ENCODE data around the gene SDHA.
"Not testable (repeated sequence)": the region's sequence is repeated elsewhere in the genome, so short reads cannot be mapped to it uniquely, and the experiment has no call there.

Gene SDHA

DNA sequence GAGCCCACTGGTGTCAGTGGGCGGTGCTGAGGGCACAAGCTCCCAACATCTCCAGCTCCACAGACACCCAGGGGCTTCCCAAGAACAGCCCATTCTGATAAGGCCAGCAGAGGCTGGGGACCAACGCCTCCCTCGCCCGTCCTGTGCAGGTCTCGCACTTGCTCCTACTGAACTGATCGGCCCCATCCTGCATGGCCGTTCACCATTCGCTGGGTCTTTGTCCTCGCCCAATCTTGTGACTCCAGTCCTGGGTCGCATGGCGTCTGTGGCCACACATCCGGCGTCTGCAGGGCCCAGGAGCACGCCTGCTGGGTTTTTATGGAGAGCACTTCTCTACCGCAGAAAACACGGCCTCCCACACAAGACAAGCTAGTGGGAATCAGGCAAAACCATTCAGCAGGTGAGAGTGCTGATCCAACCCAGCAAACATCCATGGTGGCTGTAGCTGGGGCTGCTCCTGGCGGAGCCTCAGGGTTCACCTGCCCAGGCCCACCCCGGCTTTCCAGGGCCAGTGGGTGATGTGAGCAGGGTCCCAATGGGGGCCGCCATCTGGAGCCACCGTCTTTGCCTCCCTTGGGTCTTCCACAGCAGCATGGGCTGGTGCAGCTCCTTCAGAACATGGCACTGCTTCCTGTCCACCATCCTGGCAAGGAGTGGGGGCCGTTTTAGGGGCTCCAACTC lies 19.5 kb upstream of the SDHA start:
- DNase-seq = no peak

GRCh38 chr5:199197-199949 lies 18.7 kb upstream of the SDHA start:
- no peak for DNase-seq

- no peak for DNase-seq
These were observed 18.0 kb upstream of the SDHA start for GRCh38 chr5:199950-200645.

DNA sequence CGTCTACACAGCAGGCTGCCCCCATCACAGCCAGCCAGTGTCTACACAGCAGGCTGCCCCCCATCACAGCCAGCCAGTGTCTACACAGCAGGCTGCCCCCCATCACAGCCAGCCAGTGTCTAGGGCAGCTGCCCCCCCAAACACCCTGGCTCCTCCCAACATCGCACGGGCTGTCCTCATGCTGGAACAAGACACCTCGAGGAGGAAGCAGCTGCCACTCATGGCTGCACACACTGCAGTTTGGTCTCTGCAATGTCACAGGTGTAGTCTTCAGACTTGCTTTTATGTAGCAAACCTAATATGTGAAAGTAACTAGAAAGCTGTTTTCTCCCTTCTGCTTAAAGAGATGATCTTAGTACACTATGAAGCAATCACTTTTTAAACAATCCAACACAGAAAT lies 17.1 kb upstream of the SDHA start:
- no peak for DNase-seq

DNA sequence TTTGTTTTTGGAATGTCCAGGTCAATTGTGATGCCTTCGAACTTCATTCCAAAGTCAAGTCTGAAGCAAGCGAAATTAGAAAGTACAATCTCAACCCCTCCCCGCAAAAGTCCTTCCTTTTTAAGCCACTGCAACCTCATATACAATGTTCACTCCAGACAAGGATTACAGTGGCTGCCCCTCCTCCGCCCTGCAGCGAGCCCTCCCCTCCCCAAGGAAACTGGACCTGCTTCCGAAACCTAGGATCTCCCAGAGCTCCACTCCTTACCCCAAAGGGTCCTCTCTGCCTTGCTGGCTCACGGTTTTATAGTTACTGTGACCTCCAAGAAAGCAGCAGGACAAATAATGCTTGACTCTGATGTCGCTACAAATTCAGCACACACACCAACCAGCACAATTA lies 16.4 kb upstream of the SDHA start:
- no peak for DNase-seq

DNA sequence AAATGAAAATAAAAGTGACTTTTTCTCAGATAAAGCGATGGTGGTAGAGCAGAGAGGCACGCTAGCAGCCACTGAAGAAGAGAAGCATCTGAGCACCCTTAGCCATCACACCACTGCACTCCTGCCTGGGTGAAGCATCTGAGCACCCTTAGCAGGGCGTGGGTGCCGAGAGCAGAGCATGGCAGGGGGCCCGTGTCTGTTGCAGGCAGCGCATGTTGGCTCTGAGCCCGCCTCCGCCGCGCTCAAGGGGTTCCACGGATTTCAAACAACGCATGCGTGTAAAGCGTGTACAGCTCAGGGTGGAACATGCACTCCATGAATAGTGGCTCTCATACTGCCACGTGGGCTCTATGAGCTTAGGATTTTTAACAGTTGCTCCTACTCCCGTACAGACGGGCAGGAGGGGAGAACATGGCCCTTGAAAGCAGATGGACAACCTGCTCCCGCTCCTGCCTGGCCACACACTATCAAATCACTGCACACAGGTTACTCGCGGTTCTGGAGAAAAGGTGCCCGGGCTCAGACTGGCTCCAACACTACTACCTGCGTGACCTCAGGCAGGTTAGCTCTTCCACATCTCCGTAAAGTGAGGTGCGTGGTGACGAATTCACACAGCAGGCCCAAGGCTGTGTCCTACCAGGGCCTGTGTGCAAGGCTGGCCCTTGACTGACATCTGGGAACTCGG lies 14.7 kb upstream of the SDHA start:
- DNase-seq = no peak

DNA sequence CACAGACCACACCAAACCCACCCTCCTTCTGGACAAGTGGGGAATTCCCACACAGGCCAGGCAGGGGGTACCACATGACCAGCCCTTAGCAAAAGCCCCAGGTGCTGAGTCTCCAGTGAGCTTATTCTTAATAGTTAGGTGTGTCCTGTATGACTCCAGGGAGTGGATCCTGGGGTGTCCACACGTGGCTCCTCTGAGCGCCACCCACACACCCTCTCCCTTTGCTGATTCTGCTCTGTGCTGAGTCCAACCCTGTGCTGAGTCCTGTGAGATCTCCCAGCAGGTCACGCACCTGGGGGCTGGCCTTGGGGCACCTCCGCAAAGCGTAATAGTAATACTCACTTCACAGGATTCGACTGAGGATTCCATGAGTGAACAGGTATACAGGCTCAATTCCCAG lies 14.1 kb upstream of the SDHA start:
- no peak for DNase-seq

GRCh38 chr5:204462-204861 lies 13.7 kb upstream of the SDHA start:
- no peak for DNase-seq

GRCh38 chr5:204966-205670 lies 13.0 kb upstream of the SDHA start:
- DNase-seq = no peak

DNA sequence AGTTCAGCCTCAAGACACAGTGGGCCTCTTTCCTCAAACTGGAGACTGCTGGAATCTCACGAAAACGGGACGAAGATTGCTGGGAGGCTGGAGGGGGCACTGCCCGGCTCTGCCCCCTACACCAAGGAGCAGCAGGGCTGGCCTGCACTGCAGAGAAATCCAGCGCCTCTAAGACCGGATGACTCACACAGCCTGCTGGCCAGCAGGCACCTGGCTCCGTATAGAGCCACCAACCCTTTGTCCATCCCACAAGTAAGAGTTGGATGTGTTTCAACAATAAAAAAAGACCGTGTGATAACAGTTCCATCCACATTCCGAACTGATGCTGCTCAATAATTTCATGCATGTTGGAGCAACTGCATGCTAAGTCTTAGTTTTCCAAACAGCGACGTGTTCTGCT lies 11.7 kb upstream of the SDHA start:
- DNase-seq = no peak

DNA sequence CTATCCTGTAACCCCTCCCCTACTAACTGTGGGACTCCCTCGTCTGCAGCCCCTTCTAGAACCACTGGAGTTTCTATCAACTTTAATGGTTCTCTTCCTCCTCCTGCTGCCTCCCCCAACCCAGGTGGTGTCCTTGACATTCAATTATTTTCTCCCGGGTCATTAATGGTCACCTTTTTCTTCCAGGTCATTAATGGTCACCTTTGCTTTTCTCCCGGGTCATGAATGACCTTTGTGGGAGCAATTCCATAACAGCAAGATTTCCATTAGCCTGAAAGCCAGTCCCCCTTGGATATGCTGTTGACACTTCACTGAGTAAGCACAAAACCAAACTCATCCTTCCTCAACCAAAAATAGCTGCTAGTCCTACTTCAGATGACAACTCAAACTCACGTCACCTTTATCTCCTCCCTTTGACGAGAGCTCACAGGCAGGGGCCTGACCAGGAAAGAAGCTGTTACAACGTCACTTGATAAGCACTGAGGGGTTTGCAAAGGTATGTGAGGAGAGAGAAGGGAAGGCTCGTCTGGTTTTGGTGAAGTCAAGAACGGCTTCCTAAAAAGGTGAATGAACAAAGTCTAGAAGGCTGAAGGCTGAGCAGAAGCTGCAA lies 11.1 kb upstream of the SDHA start:
- no peak for DNase-seq

- no peak for DNase-seq
These were observed 10.5 kb upstream of the SDHA start for GRCh38 chr5:207599-207998.

- no peak for DNase-seq
These were observed 9.5 kb upstream of the SDHA start for GRCh38 chr5:208449-209114.

DNA sequence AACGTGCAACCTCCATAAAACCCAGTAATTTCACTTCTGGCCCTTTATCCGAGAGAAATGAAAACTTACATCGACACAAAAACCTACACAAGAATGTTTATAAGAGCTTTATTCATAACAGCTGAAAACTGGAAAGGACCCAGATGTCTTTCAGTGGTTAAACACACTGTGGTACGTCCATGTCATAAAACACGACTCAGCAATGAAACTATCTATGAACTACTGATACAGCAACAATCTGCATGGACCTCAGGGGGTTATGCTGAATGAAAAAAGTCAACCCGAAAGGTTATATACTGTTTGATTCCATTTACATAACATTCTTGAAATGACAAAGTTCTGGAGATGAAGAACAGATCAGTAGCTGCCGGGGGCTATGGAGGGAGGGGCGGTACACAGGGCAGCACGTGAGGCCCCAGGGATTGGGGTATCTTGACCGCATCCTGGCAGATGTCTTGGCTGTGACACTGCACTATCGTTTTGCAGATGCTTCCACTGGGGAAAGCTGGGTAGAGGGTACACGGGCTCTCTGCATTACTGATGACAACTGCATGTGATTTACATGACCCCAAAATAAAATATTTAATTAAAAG lies 4.2 kb upstream of the SDHA start:
- DNase-seq = no peak

DNA sequence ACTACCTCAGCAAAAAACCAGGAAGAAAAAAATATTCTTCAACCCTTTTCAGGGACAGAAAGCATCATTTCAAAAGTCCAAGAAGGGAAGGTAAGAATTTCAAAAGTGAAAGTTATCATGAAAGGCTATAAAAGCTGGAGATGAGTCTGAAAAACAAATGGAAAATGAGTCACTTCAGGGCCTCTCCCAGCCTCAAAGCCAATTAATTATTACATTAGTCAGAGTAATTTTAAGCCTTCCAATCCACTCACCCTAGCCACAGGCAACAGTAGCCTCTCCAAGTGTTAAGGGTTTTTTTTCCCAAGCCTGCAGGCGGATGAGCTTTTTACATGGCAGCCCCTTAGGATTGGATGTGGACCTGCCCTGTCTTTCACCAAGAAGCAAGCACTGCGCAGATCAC lies 2.9 kb upstream of the SDHA start:
- DNase-seq = not testable (repeated sequence)

DNA sequence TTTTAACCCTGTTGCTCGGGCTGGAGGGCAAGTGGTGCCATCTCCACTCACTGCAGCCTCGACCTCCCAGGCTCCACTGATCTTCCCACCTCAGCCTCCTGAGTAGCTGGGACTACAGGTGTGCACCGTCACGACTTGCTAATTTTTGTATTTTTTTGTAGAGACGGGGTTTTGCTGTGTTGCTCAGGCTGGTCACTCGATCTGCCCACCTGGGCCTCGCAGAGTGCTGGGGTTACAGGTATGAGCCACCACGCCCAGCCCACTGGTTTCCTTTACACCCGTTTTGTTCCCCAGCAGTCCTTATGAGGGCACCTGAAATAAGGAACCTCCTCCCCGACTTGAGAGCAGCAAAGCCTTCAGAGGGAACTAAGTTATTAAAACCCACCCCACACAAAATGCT lies 2.0 kb upstream of the SDHA start:
- not testable (repeated sequence) for DNase-seq

DNA sequence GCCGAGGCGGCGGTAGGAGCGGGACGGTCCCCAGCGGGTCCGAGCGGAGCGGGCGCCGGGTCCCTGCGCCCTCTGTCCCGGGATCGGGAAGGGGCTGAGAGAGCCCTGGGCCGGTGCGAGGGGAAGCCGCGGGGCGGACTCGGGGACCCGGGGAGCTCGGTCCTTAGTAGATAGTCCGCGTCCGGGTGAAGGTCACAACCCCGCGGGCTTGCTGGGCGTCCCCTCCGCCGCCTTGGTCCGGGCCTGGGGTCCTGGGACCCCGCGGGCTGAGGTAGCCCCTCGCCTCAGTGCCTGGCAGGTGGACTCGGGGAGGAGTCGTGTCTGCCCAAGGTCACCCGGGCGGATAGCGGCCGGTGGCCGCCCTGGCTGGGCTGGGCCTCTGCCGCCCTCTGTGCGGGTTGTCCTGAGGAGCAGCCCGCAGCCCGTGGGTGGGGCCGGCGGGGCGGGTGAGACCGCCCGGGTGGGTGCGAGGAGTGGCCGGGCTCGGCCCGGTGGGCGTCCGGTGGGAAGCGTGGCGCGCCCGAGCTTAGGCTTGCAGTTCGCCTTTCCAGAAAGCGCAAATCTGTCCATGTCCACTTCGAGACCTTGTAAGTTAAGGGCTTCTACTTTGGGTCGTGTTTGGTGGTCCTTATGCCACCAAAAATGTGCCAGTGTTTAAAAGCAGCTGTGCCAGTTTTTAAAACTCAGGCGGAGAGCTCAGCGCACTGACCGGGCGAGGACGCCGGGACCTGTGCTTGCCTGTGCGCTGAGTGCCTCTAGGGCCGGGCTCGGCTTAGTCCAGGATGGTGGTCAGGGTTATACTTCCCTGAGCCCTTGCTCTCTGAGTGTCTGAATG lies 554 bp downstream of the SDHA start:
- DNase-seq = peak; percentile 27

DNA sequence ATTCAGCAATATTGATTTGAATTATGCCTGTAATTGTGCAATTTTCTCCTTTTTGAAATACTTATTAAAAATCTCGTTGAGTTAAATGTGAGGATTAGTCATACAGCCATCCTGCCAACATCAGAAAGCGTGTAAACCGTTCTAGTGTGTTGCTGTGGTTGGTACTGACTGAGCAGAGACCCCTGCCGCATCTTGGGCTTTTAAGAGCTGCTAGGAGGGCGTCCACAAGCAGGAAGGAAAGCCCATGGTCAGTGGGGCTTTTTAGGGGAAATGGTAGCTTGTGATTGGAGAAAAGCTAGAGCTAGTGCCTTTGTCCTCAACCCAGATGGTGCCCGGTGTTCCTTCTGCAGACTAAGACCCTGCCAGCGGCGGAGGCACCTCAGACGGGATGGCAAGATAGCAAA lies 1.3 kb downstream of the SDHA start:
- peak; percentile 54 for DNase-seq

GRCh38 chr5:219991-220390 lies 1.9 kb downstream of the SDHA start:
- peak; percentile 17 for DNase-seq

GRCh38 chr5:222951-223715 lies 5.0 kb downstream of the SDHA start:
- DNase-seq = not testable (repeated sequence)

Measured in CD4-positive, alpha-beta T cell treated with Interleukin-6 for 4 hours (primary cell).